NCI-H2171 treated with DMSO at 0.1 percent for 48 hours (cell line): ENCODE data around the gene OR10H1.
"Not testable (repeated sequence)": the region's sequence is repeated elsewhere in the genome, so short reads cannot be mapped to it uniquely, and the experiment has no call there.

Experiments used
- DNase-seq: peaks from one replicate; lab custom pipeline; 2025; lab: John Stamatoyannopoulos, UW

Gene OR10H1

DNA sequence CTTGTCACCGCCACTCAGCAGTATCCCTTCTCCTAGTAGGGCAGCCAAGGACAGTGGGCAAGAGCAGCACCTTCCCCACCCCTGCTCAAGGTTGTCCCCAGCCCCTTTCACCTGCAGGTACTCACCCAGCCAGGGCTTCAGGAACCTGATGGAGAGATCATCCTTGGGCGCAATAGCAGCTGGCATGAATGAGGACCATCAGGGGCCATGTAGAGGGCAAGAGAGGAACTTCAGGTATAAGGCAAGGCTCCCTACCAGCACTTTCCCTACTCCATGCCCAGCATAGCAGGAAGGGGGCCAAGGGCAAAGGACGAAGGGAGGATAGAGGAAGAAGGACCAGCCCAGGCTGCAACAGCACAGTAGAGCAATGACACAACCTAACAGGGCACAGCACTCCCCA is 41.3 kb downstream of the OR10H1 start:
- DNase-seq = not testable (repeated sequence)

DNA sequence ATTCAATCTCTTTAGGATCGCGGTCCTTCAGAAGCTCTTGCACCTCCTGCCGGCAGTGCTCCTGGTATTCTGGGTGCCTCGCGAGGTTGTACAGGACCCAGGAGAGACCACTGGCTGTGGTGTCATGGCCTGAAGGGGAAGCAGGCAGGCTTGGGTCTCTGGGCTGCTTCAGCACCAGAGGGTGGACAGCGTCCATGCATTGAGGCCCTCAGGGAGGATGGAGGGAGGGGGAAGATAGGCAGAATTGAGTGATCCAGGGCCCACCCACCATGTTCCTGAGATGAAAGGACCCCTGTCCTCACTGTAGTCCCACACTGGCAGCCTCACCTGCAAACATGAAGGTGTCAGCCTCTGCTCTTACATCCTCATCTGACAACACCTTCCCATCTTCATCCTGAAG is 45.9 kb downstream of the OR10H1 start:
- DNase-seq = no peak

DNA sequence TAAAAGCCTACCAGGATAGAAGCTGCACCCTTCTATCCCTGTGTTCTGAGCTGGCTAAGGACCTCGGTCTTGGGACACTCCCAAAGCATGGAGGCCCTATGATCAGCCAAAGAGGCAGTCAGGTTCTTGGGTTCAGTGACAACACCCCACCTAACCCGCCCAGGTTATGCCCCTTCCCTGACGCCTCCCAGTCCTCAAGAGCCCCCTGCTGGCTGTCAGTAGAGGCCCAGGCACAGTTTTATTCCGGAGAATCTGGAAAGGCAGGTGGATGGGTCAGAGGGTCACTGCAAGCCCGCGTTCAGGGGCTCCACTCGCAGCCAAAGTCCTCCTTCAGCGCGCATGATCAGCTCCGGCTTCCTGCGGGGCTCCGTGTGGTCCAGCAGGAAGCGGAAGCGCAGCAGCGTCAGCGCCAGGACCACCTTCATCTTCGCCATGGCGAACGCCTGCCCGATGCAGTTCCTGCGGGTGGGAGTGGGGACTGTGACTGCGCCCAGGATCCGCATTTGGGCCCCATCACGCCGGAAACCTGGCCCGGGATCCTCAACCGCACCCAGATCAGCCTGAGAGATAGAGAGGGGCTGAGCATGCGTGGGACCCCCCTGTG is 55.4 kb downstream of the OR10H1 start:
- DNase-seq = no peak

DNA sequence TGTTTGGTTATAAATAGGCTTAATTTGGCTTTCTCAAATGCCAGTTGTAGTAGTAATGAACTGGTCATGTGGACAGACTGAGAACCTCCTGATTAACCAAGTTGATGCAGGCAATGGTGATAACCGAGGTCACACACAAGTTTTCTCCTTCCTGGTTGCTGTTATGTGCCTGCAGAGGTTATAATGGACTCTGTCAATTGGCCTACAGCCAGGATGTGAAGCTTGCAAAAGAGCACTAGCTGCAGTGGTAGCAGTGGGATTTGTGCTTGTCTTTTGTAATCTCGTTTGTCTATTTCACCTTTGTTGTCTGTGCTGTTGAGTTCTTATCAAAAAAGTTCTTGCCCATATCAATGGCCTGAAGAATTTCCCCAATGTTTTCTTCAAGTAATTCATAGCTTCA is 57.1 kb downstream of the OR10H1 start:
- DNase-seq = no peak
